ENCODE data around the gene RAP2A.

RAP2A gene

GRCh38 chr13:97414392-97414791, 19.6 kb upstream of the RAP2A start:
- no peaks in the 10 kb centered on the region for H3K9me2 ChIP-seq (replicated peaks; ENCODE audit: low read depth, low read length)
- no peaks in the 10 kb centered on the region for H4K20me1 ChIP-seq (ENCODE audit: insufficient read depth, low read length, poor library complexity, severe bottlenecking)
- TF ChIP-seq CTCF (conservative IDR thresholded peaks at IDR 0.05; ENCODE audit: low read length) = no peak
- no peak for TF ChIP-seq EZH2phosphoT487 (IDR thresholded peaks at IDR 0.05; ENCODE audit: borderline replicate concordance)
- H3K9ac ChIP-seq (ENCODE audit: low read depth, low read length, poor library complexity, severe bottlenecking) = no peak overlapping the region
- H3K4me2 ChIP-seq (ENCODE audit: low read depth, low read length, poor library complexity, severe bottlenecking) = no peak overlapping the region
- H3K4me3 ChIP-seq (ENCODE audit: low read length, poor library complexity, severe bottlenecking) = no peak overlapping the region
- no peaks in the 10 kb centered on the region for H3K9me3 ChIP-seq (ENCODE audit: insufficient read depth, low read depth, low read length)
- H3K27me3 ChIP-seq (ENCODE audit: insufficient read depth, low read length, poor library complexity, severe bottlenecking) = no peaks in the 10 kb centered on the region
- no peaks in the 10 kb centered on the region for H3K36me3 ChIP-seq (ENCODE audit: insufficient read depth, low read length)
- no peaks in the 10 kb centered on the region for H3K4me1 ChIP-seq (ENCODE audit: insufficient read depth, low read length, poor library complexity, severe bottlenecking)
- H3K79me2 ChIP-seq (ENCODE audit: insufficient read depth, low read length) = no peaks in the 10 kb centered on the region
- H3F3A ChIP-seq (ENCODE audit: low read depth) = no peaks in the 10 kb centered on the region
- no peak overlapping the region for H2AFZ ChIP-seq (ENCODE audit: low read length)

GRCh38 chr13:97417698-97418097, 16.3 kb upstream of the RAP2A start:
- H3K36me3 ChIP-seq (ENCODE audit: insufficient read depth, low read length) = no peaks in the 10 kb centered on the region
- H2AFZ ChIP-seq (ENCODE audit: low read length) = no peak overlapping the region
- no peaks in the 10 kb centered on the region for H3F3A ChIP-seq (ENCODE audit: low read depth)
- H3K79me2 ChIP-seq (ENCODE audit: insufficient read depth, low read length) = no peaks in the 10 kb centered on the region
- no peaks in the 10 kb centered on the region for H3K9me3 ChIP-seq (ENCODE audit: insufficient read depth, low read depth, low read length)
- H3K4me2 ChIP-seq (ENCODE audit: low read depth, low read length, poor library complexity, severe bottlenecking) = no peak overlapping the region
- no peaks in the 10 kb centered on the region for H3K4me1 ChIP-seq (ENCODE audit: insufficient read depth, low read length, poor library complexity, severe bottlenecking)
- no peaks in the 10 kb centered on the region for H3K27me3 ChIP-seq (ENCODE audit: insufficient read depth, low read length, poor library complexity, severe bottlenecking)
- H3K9ac ChIP-seq (ENCODE audit: low read depth, low read length, poor library complexity, severe bottlenecking) = no peak overlapping the region
- H3K9me2 ChIP-seq (replicated peaks; ENCODE audit: low read depth, low read length) = no peaks in the 10 kb centered on the region
- H4K20me1 ChIP-seq (ENCODE audit: insufficient read depth, low read length, poor library complexity, severe bottlenecking) = no peaks in the 10 kb centered on the region
- no peak overlapping the region for H3K4me3 ChIP-seq (ENCODE audit: low read length, poor library complexity, severe bottlenecking)
- TF ChIP-seq CTCF (conservative IDR thresholded peaks at IDR 0.05; ENCODE audit: low read length) = no peak
- TF ChIP-seq EZH2phosphoT487 (IDR thresholded peaks at IDR 0.05; ENCODE audit: borderline replicate concordance) = no peak

- H3K4me2 ChIP-seq (ENCODE audit: low read depth, low read length, poor library complexity, severe bottlenecking) = no peak overlapping the region
- H3K9ac ChIP-seq (ENCODE audit: low read depth, low read length, poor library complexity, severe bottlenecking) = no peak overlapping the region
- H3K4me3 ChIP-seq (ENCODE audit: low read length, poor library complexity, severe bottlenecking) = no peak overlapping the region
- TF ChIP-seq EZH2phosphoT487 (IDR thresholded peaks at IDR 0.05; ENCODE audit: borderline replicate concordance) (no peak), CTCF (conservative IDR thresholded peaks at IDR 0.05; ENCODE audit: low read length) (no peak)
- H3K9me3 ChIP-seq (ENCODE audit: insufficient read depth, low read depth, low read length) = no peaks in the 10 kb centered on the region
- H2AFZ ChIP-seq (ENCODE audit: low read length) = no peak overlapping the region
- no peaks in the 10 kb centered on the region for H3K79me2 ChIP-seq (ENCODE audit: insufficient read depth, low read length)
- H4K20me1 ChIP-seq (ENCODE audit: insufficient read depth, low read length, poor library complexity, severe bottlenecking) = no peaks in the 10 kb centered on the region
- no peaks in the 10 kb centered on the region for H3F3A ChIP-seq (ENCODE audit: low read depth)
- no peaks in the 10 kb centered on the region for H3K4me1 ChIP-seq (ENCODE audit: insufficient read depth, low read length, poor library complexity, severe bottlenecking)
- no peaks in the 10 kb centered on the region for H3K27me3 ChIP-seq (ENCODE audit: insufficient read depth, low read length, poor library complexity, severe bottlenecking)
- no peaks in the 10 kb centered on the region for H3K36me3 ChIP-seq (ENCODE audit: insufficient read depth, low read length)
- no peaks in the 10 kb centered on the region for H3K9me2 ChIP-seq (replicated peaks; ENCODE audit: low read depth, low read length)
Observed at GRCh38 chr13:97422118-97423054, 11.6 kb upstream of the RAP2A start.
